NCI-H1092 (cell line): ENCODE measurements around the gene MRPL47.
A peak's percentile ranks its signal among the peaks of the same experiment; 100 is the strongest.

Experiments used
- DNase-seq: peaks from one replicate; lab custom pipeline; 2025; lab: John Stamatoyannopoulos, UW

Gene MRPL47

GRCh38 chr3:179591313-179591712, 13.1 kb downstream of the MRPL47 start:
- DNase-seq: no peak

- no peak for DNase-seq
Measured at GRCh38 chr3:179590669-179591068, 13.8 kb downstream of the MRPL47 start.

GRCh38 chr3:179589143-179589542, 15.3 kb downstream of the MRPL47 start:
- no peak for DNase-seq

- no peak for DNase-seq
Measured at GRCh38 chr3:179580992-179581391, 23.4 kb downstream of the MRPL47 start.

GRCh38 chr3:179565496-179565895, 38.9 kb downstream of the MRPL47 start:
- DNase-seq: no peak

GRCh38 chr3:179563271-179563783, 41.1 kb downstream of the MRPL47 start:
- DNase-seq: peak; percentile 32

- DNase-seq: peak; percentile 99
Measured at GRCh38 chr3:179562591-179563270, 41.7 kb downstream of the MRPL47 start, which contains the start of gene ACTL6A. ACTL6A (plus strand) TSS chr3:179562926; CDS start chr3:179563093, 167 bp downstream.

- no peak for DNase-seq
Measured at GRCh38 chr3:179560791-179561190, 43.6 kb downstream of the MRPL47 start.

- DNase-seq: peak; percentile 31
Measured at GRCh38 chr3:179558742-179559364, 45.6 kb downstream of the MRPL47 start.

GRCh38 chr3:179551349-179552105, 52.9 kb downstream of the MRPL47 start:
- no peak for DNase-seq

GRCh38 chr3:179546814-179547241, 57.6 kb downstream of the MRPL47 start:
- no peak for DNase-seq

GRCh38 chr3:179544981-179545645, 59.3 kb downstream of the MRPL47 start:
- no peak for DNase-seq

- no peak for DNase-seq
Measured at GRCh38 chr3:179542375-179542774, 62.1 kb downstream of the MRPL47 start.

- DNase-seq: no peak
Measured at GRCh38 chr3:179541596-179541995, 62.8 kb downstream of the MRPL47 start.

GRCh38 chr3:179541094-179541493, 63.3 kb downstream of the MRPL47 start:
- no peak for DNase-seq
